KMS-11 (cell line): ENCODE data around the gene STK32B.

Experiments used
- H2AFZ ChIP-seq: fragments of 200-600 bp; sonication (generic); 2 replicates; pipeline ENCODE4 v1.6.1; 2016; ENCODE audit warnings: antibody characterized with exemption, mixed run types, low read depth
- H3K27ac ChIP-seq: fragments of 200-600 bp; sonication (generic); 2 replicates; pipeline ENCODE4 v1.6.1; 2016; ENCODE audit warnings: mild to moderate bottlenecking, mixed run types
- H3K27me3 ChIP-seq: fragments of 200-600 bp; sonication (generic); 2 replicates; pipeline ENCODE4 v1.6.1; 2017; ENCODE audit warnings: mild to moderate bottlenecking, low read depth, mixed run types, moderate library complexity; ENCODE audit not compliant: insufficient read depth
- H3K36me3 ChIP-seq: fragments of 200-600 bp; sonication (generic); 2 replicates; pipeline ENCODE4 v1.6.1; 2017; ENCODE audit warnings: mild to moderate bottlenecking, mixed run types; ENCODE audit not compliant: insufficient read depth
- H3K4me1 ChIP-seq: fragments of 200-600 bp; sonication (generic); 2 replicates; pipeline ENCODE4 v1.6.1; 2016; ENCODE audit warnings: mild to moderate bottlenecking, low read depth, mixed run types; ENCODE audit not compliant: poor library complexity, severe bottlenecking
- H3K4me2 ChIP-seq: fragments of 200-600 bp; sonication (generic); 2 replicates; pipeline ENCODE4 v1.7.0; 2016; ENCODE audit warnings: mild to moderate bottlenecking, mixed run types
- H3K4me3 ChIP-seq: fragments of 200-600 bp; sonication (generic); IDR thresholded peaks from 2 replicates; pipeline ENCODE4 v1.6.1; 2017; ENCODE audit warnings: low read depth, low read length, mixed read lengths; ENCODE audit not compliant: insufficient read depth
- H3K79me2 ChIP-seq: fragments of 200-600 bp; sonication (generic); 2 replicates; pipeline ENCODE4 v1.6.1; 2016; ENCODE audit warnings: low read depth, mixed run types; ENCODE audit not compliant: insufficient read depth
- H3K9ac ChIP-seq: fragments of 200-600 bp; sonication (generic); 2 replicates; pipeline ENCODE4 v1.6.1; 2016; ENCODE audit warnings: mild to moderate bottlenecking, mixed run types
- H4K20me1 ChIP-seq: fragments of 200-600 bp; sonication (generic); 2 replicates; pipeline ENCODE4 v1.6.1; 2016; ENCODE audit warnings: mild to moderate bottlenecking, mixed run types; ENCODE audit not compliant: insufficient read depth
- CTCF ChIP-seq: fragments of 200-600 bp; sonication (generic); conservative IDR thresholded peaks from 2 replicates; pipeline ENCODE4 v1.6.1; 2017; ENCODE audit warnings: low read depth, mild to moderate bottlenecking, antibody characterized with exemption, low read length, moderate library complexity, mixed read lengths

STK32B gene

GRCh38 chr4:5467111-5467510 is 415.8 kb downstream of the STK32B start:
- Histone ChIP-seq H3K4me2 (no peak overlapping the region), H4K20me1 (no peaks in the 10 kb centered on the region), H3K36me3 (no peaks in the 10 kb centered on the region), H3K79me2 (no peaks in the 10 kb centered on the region), H2AFZ (no peak overlapping the region), H3K4me3 (no peak overlapping the region), H3K27me3 (no peaks in the 10 kb centered on the region), H3K4me1 (no peaks in the 10 kb centered on the region), H3K9ac (no peak overlapping the region), H3K27ac (no peak overlapping the region)
- TF ChIP-seq CTCF = no peak

- Histone ChIP-seq H3K27ac (no peak overlapping the region), H4K20me1 (no peaks in the 10 kb centered on the region), H2AFZ (no peak overlapping the region), H3K27me3 (no peaks in the 10 kb centered on the region), H3K79me2 (no peaks in the 10 kb centered on the region), H3K4me1 (no peaks in the 10 kb centered on the region), H3K36me3 (no peaks in the 10 kb centered on the region), H3K9ac (no peak overlapping the region), H3K4me3 (no peak overlapping the region), H3K4me2 (no peak overlapping the region)
- TF ChIP-seq CTCF = no peak
Observed at GRCh38 chr4:5469151-5469775, 418.0 kb downstream of the STK32B start.

GRCh38 chr4:5469861-5470260 is 418.6 kb downstream of the STK32B start:
- no peaks in the 10 kb centered on the region for H4K20me1 ChIP-seq
- H3K79me2 ChIP-seq = no peaks in the 10 kb centered on the region
- no peaks in the 10 kb centered on the region for H3K4me1 ChIP-seq
- no peak overlapping the region for H3K4me3 ChIP-seq
- TF ChIP-seq CTCF = no peak
- H3K27ac ChIP-seq = no peak overlapping the region
- H3K4me2 ChIP-seq = no peak overlapping the region
- no peaks in the 10 kb centered on the region for H3K27me3 ChIP-seq
- H3K36me3 ChIP-seq = no peaks in the 10 kb centered on the region
- H3K9ac ChIP-seq = no peak overlapping the region
- no peak overlapping the region for H2AFZ ChIP-seq

GRCh38 chr4:5470318-5471198 is 419.3 kb downstream of the STK32B start:
- TF ChIP-seq CTCF = no peak
- no peaks in the 10 kb centered on the region for H3K4me1 ChIP-seq
- no peaks in the 10 kb centered on the region for H3K27me3 ChIP-seq
- no peaks in the 10 kb centered on the region for H3K36me3 ChIP-seq
- no peak overlapping the region for H3K9ac ChIP-seq
- no peak overlapping the region for H3K4me2 ChIP-seq
- H3K27ac ChIP-seq = no peak overlapping the region
- H3K4me3 ChIP-seq = no peak overlapping the region
- no peaks in the 10 kb centered on the region for H3K79me2 ChIP-seq
- H4K20me1 ChIP-seq = no peaks in the 10 kb centered on the region
- no peak overlapping the region for H2AFZ ChIP-seq
